BJ (cell line): ENCODE measurements around the gene ERVMER34-1. TPM values are rescaled to one million over a fixed set of nuclear protein-coding genes. Genes with fewer than 3 reads are reported as not detected.

Experiments used
- CTCF ChIA-PET: fragments of 350-600 bp; formaldehyde crosslinking; extraction: SDS; loops from one replicate; lab custom pipeline; 2021; ENCODE audit warnings: antibody characterized with exemption, inconsistent platforms; lab: Yijun Ruan, JAX
- POLR2A ChIA-PET: fragments of 300-600 bp; sonication (Branson Sonifier 250); formaldehyde crosslinking; extraction: SDS; loops from one replicate; lab custom pipeline; 2021; ENCODE audit warnings: antibody characterized with exemption; lab: Charles Lee
- DNase-seq: peaks from one replicate; pipeline ENCODE4 v3.0.0-alpha.2; 2011; ENCODE audit warnings: low read depth
- H3K27me3 ChIP-seq: 2 replicates; pipeline ENCODE4 v1.6.0; 2011; ENCODE audit warnings: low read length; ENCODE audit not compliant: control insufficient read depth, insufficient read depth
- H3K36me3 ChIP-seq: 2 replicates; pipeline ENCODE4 v1.5.1; 2011; ENCODE audit warnings: low read length; ENCODE audit not compliant: control insufficient read depth, insufficient read depth
- H3K4me3 ChIP-seq: 2 replicates; pipeline ENCODE4 v1.5.1; 2011; ENCODE audit warnings: low read depth, mild to moderate bottlenecking, control low read depth, low read length
- polyA plus RNA-seq: library from polyadenylated mRNA; depleted of rRNA; stranded (reverse); fragments of >200 nt; gene quantifications from 2 replicates; pipeline ENCODE4 v1.2.3, GENCODE V29; 2011
- TF ChIP-seq, protein P1 (sequence below): IDR thresholded peaks from 2 replicates; pipeline ENCODE4 v1.5.1; 2011; ENCODE audit warnings: low read depth, mild to moderate bottlenecking, control low read depth, inconsistent platforms, low read length, moderate library complexity; ENCODE audit not compliant: insufficient read depth

Gene ERVMER34-1
- polyA plus RNA-seq, 1 experiment, result 0.05 TPM

DNA sequence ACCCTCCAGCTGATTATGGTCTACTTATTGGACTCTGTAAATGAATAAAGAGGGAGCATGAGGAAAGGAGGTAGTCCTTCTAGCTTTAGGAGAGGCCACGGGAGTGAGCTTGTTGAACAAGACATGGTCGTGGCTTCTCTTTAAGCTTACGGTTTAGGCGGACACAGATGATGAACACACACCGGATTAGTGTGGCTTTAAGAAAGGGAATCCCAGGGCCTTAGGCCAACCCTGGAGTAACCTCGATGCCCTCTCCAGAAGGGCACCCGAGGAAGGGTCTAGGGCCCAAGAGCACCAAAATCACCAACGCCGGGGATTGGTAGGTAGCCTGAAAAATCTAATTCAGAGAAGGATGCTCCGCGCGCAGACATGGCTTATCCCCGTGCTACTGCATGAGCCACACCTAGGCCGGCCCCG, 39.4 kb downstream of the ERVMER34-1 start:
- Histone ChIP-seq H3K4me3 (peak overlapping the region; percentile 28), H3K27me3 (peaks cover 3% of the 10 kb centered on the region; the same call in 1 of the 2 replicates), H3K36me3 (no peaks in the 10 kb centered on the region)
- ChIA-PET CTCF (interaction anchor here (0.7 to 2.9 kb wide), 10 partner anchors 8 to 1522 kb away, joined by 3 to 15 read pairs (median 4); no protein-coding TSS in a partner anchor), POLR2A (interaction anchor here (0.6 to 1.8 kb wide), 4 partner anchors 10 to 1190 kb away, joined by 3 to 17 read pairs (median 3); no protein-coding TSS in a partner anchor)
- TF ChIP-seq, protein P1, sequence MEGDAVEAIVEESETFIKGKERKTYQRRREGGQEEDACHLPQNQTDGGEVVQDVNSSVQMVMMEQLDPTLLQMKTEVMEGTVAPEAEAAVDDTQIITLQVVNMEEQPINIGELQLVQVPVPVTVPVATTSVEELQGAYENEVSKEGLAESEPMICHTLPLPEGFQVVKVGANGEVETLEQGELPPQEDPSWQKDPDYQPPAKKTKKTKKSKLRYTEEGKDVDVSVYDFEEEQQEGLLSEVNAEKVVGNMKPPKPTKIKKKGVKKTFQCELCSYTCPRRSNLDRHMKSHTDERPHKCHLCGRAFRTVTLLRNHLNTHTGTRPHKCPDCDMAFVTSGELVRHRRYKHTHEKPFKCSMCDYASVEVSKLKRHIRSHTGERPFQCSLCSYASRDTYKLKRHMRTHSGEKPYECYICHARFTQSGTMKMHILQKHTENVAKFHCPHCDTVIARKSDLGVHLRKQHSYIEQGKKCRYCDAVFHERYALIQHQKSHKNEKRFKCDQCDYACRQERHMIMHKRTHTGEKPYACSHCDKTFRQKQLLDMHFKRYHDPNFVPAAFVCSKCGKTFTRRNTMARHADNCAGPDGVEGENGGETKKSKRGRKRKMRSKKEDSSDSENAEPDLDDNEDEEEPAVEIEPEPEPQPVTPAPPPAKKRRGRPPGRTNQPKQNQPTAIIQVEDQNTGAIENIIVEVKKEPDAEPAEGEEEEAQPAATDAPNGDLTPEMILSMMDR, result no peak
- no peak for DNase-seq

DNA sequence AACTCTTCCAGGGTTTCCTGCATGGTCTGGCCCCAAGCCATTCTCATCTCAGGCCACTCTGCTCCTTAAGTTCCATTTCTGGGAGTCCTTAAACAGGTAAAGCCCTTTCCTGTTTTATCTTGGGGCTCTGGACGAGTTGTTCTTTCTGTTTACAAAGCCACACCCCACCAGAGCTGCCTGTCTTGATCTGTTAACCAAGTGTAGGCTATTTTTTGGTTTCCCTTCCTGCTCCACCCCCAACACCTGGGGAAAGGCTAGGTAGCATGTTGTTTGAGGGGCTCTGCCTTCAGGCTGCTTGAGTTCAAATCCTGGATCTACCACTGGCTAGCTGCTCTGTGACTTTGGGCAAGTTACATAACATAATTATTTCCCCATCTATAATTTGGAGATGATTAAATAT, 40.0 kb downstream of the ERVMER34-1 start:
- Histone ChIP-seq H3K36me3 (no peaks in the 10 kb centered on the region), H3K4me3 (no peak overlapping the region), H3K27me3 (peaks cover 3% of the 10 kb centered on the region; the same call in 1 of the 2 replicates)
- TF ChIP-seq, protein P1, result no peak
- CTCF ChIA-PET, result interaction anchor here (2.9 kb wide), 1 partner anchor 165 kb away, joined by 15 read pairs; no protein-coding TSS in a partner anchor
- DNase-seq, result no peak
- POLR2A ChIA-PET, result no interaction called here

DNA sequence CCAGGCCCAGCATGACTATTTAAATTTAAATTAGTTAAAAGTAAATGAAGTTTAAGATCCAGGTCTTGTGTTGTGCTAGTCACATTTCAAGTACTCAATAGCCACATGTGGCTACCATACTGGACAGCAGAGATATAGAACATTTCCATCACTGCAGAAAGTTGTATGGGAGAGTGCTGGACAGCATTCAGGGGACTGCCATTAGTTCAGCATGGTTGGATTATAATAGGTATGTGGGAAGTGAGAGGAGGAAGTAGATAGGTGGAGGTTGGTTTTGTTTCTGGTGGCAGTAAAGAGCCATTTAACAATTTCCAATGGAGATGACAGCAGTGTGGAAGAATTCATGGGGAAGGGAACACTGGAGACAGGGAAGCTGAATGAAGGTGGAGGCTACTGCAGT, 42.1 kb downstream of the ERVMER34-1 start:
- TF ChIP-seq, protein P1, result no peak
- POLR2A ChIA-PET, result no interaction called here
- Histone ChIP-seq H3K27me3 (peaks cover 3% of the 10 kb centered on the region), H3K36me3 (no peaks in the 10 kb centered on the region), H3K4me3 (no peak overlapping the region)
- DNase-seq, result no peak
- CTCF ChIA-PET, result no interaction called here

DNA sequence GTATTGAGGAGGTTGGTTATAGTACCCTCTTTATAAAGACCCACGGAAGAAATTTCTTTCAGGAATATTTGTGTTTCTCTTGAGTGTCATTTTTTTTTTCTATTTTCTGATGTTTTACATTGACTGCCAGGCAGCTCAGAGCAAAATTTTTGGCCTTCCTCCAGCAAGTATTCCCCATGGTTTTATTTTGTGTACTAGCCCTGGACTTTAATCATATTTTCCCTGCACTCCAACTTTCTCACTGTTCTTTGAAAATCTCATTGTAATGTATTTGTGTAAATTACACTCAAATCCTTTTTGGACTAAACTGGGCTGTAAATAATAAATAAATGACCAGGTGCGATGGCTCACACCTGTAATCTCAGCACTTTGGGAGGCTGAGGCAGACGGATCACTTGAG, 46.6 kb downstream of the ERVMER34-1 start:
- peaks cover 5% of the 10 kb centered on the region for H3K27me3 ChIP-seq
- CTCF ChIA-PET, result interaction anchor here (1.6 kb wide), 1 partner anchor 127 kb away, joined by 3 read pairs; no protein-coding TSS in a partner anchor
- POLR2A ChIA-PET, result no interaction called here

DNA sequence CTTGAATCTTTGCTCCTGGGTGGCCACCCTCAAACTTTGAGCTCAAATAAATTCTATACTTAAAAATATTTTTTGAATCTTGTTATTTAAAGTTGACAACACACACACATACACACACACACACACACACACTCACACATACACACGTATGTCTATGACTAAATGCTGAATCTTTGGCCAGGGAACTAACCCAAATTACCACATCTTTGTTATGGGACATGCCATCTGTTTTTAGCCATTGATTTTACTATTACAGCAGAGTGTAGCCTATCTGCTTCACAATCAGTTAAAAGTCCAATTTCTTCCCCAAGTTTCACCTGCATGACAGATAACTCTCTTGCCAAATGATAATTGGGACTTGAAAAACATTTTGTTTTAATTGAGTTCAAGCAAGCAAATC, 47.1 kb downstream of the ERVMER34-1 start:
- TF ChIP-seq, protein P1, result no peak
- ChIA-PET POLR2A (no interaction called here), CTCF (interaction anchor here (1.4 to 1.6 kb wide), 2 partner anchors 9 to 127 kb away, joined by 3 to 6 read pairs; no protein-coding TSS in a partner anchor)
- H3K27me3 ChIP-seq, result peaks cover 3% of the 10 kb centered on the region; the same call in 1 of the 2 replicates
- no peak overlapping the region for H3K4me3 ChIP-seq
- no peaks in the 10 kb centered on the region for H3K36me3 ChIP-seq
- no peak for DNase-seq

More for the DNA sequence above, 46.6 kb downstream of the ERVMER34-1 start:
- TF ChIP-seq, protein P1, result no peak
- DNase-seq, result no peak
- H3K36me3 ChIP-seq, result no peaks in the 10 kb centered on the region
- H3K4me3 ChIP-seq, result no peak overlapping the region
